RWPE2 (cell line): Measurements from ENCODE around the gene FAM53B.
A peak's percentile ranks its signal among the peaks of the same experiment; 100 is the strongest.

Experiments used
- ATAC-seq: fragments of 200-7000 bp; cut with Tn5 transposase; 3 replicates; pipeline ENCODE4 v1.9.1; 2021; ENCODE audit warnings: low read depth
- DNase-seq: peaks from one replicate; pipeline ENCODE4 v3.0.0-alpha.2; 2020; ENCODE audit warnings: low spot score
- H3K27ac ChIP-seq: fragments of 450-650 bp; 2 replicates; pipeline ENCODE4 v1.5.1; 2017; ENCODE audit warnings: mild to moderate bottlenecking; ENCODE audit not compliant: poor library complexity, severe bottlenecking
- H3K27me3 ChIP-seq: fragments of 250-450 bp; sonication (Bioruptor Pico); 2 replicates; pipeline ENCODE4 v1.5.1; 2021; ENCODE audit warnings: mild to moderate bottlenecking, moderate library complexity; ENCODE audit not compliant: insufficient read depth, poor library complexity, severe bottlenecking
- H3K36me3 ChIP-seq: fragments of 250-450 bp; sonication (Bioruptor Pico); 2 replicates; pipeline ENCODE4 v1.5.1; 2020; ENCODE audit warnings: low read depth, mild to moderate bottlenecking, moderate library complexity
- H3K4me1 ChIP-seq: fragments of 250-450 bp; sonication (Bioruptor Pico); 2 replicates; pipeline ENCODE4 v1.5.1; 2021; ENCODE audit warnings: mild to moderate bottlenecking, moderate library complexity; ENCODE audit not compliant: insufficient read depth, poor library complexity, severe bottlenecking
- H3K4me3 ChIP-seq: fragments of 250-450 bp; sonication (Bioruptor Pico); 2 replicates; pipeline ENCODE4 v1.5.1; 2021; ENCODE audit warnings: mild to moderate bottlenecking, moderate library complexity; ENCODE audit not compliant: severe bottlenecking
- H3K9me3 ChIP-seq: fragments of 250-450 bp; sonication (Bioruptor Pico); 2 replicates; pipeline ENCODE4 v1.5.1; 2021; ENCODE audit warnings: mild to moderate bottlenecking, moderate library complexity; ENCODE audit not compliant: severe bottlenecking
- CTCF ChIP-seq: fragments of 450-650 bp; IDR thresholded peaks from one replicate; pipeline ENCODE4 v1.5.1; 2017; ENCODE audit warnings: mild to moderate bottlenecking, moderate library complexity; ENCODE audit not compliant: poor library complexity, severe bottlenecking

Gene FAM53B

GRCh38 chr10:124650263-124650662 lies 93.9 kb downstream of the FAM53B start:
- DNase-seq (no peak), ATAC-seq (no peak)
- no peak overlapping the region for H3K4me3 ChIP-seq
- H3K27ac ChIP-seq = no peak overlapping the region
- H3K9me3 ChIP-seq = no peaks in the 10 kb centered on the region
- H3K27me3 ChIP-seq = no peaks in the 10 kb centered on the region
- peaks cover 47% of the 10 kb centered on the region for H3K4me1 ChIP-seq
- no peaks in the 10 kb centered on the region for H3K36me3 ChIP-seq
- no peak for TF ChIP-seq CTCF

DNA sequence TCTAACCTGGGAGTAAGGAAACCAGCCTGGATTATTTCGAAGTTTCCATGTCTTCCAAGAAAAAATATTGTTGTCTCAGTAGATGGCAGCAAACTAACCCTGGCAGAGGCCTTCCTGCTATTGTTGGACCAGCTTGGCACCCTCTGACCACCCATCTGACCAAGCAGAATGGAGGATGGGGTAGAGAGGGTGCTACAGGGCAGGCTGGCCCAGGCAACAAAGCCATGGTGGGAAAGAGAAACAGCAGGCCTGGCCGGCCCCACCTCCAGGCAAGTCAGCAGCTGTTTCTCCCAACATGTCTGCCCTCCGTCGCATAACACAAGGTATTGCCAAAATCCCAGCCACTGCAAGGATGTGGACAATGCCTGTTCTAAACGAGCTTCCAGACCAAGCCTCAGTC lies 95.0 kb downstream of the FAM53B start:
- TF ChIP-seq CTCF = no peak
- H3K27ac ChIP-seq = peak overlapping the region; percentile 52
- peak; percentile 4; the same call in 2 of the 3 replicates for ATAC-seq
- H3K27me3 ChIP-seq = no peaks in the 10 kb centered on the region
- no peak overlapping the region for H3K4me3 ChIP-seq
- H3K36me3 ChIP-seq = no peaks in the 10 kb centered on the region
- no peak for DNase-seq
- peaks cover 36% of the 10 kb centered on the region for H3K4me1 ChIP-seq
- no peaks in the 10 kb centered on the region for H3K9me3 ChIP-seq

DNA sequence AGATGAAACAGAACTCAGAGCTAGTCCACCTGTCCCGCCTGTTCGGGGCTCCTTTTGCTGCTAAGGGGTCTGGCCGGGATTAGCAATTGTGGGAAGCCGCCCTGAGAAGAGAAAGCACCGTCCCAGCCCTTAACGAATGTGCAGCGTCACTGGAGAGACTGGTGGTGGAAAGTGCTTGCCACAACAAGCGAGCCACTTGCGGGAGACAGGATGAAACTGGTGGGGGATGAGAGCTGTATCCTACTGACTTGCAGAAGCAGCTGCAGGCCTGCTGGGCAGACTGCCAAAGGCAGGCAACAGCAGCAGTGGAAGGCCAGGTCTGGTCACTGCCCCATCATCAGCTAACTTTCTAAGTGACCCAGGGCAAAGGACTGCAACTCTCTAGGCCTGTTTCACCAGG lies 95.4 kb downstream of the FAM53B start:
- H3K36me3 ChIP-seq = no peaks in the 10 kb centered on the region
- peak overlapping the region; percentile 52 for H3K27ac ChIP-seq
- H3K9me3 ChIP-seq = no peaks in the 10 kb centered on the region
- no peaks in the 10 kb centered on the region for H3K27me3 ChIP-seq
- no peak for TF ChIP-seq CTCF
- H3K4me1 ChIP-seq = peaks cover 34% of the 10 kb centered on the region
- peak; percentile 59 for ATAC-seq
- H3K4me3 ChIP-seq = no peak overlapping the region
- DNase-seq = no peak

DNA sequence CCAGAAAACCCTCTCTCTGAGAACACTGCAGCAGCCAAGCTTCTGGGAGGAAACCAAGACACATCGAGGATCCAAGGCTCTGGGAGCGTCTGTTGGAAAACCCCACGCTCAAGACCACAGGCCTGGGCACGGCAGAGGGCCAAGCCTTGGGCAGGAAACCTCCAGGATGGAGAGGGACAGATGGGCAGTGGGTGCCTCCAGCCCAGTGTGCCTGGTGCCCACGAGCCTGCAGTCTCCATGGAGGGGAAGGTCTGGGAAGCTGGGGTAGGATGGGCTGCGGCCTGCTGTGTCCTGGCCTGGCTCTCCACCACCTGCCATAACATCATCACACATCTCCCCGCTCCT lies 96.1 kb downstream of the FAM53B start:
- no peaks in the 10 kb centered on the region for H3K9me3 ChIP-seq
- no peak overlapping the region for H3K4me3 ChIP-seq
- peak overlapping the region; percentile 52 for H3K27ac ChIP-seq
- H3K4me1 ChIP-seq = peaks cover 34% of the 10 kb centered on the region
- H3K27me3 ChIP-seq = no peaks in the 10 kb centered on the region
- DNase-seq = no peak
- no peaks in the 10 kb centered on the region for H3K36me3 ChIP-seq
- no peak for ATAC-seq
- no peak for TF ChIP-seq CTCF

- H3K27me3 ChIP-seq = no peaks in the 10 kb centered on the region
- peak overlapping the region; percentile 52 for H3K27ac ChIP-seq
- H3K4me1 ChIP-seq = peaks cover 34% of the 10 kb centered on the region
- H3K4me3 ChIP-seq = no peak overlapping the region
- TF ChIP-seq CTCF = no peak
- H3K36me3 ChIP-seq = no peaks in the 10 kb centered on the region
- no peaks in the 10 kb centered on the region for H3K9me3 ChIP-seq
- DNase-seq (no peak), ATAC-seq (peak; percentile 59; the same call in 2 of the 3 replicates)
Observed at GRCh38 chr10:124647421-124648130, 96.6 kb downstream of the FAM53B start.
